HT-29 (cell line): ENCODE data around the gene ZFTA. TPM values are rescaled to one million over a fixed set of nuclear protein-coding genes. Genes with fewer than 3 reads are reported as not detected.
"Not testable (repeated sequence)": the region's sequence is repeated elsewhere in the genome, so short reads cannot be mapped to it uniquely, and the experiment has no call there.

Experiments
- DNase-seq: peaks from one replicate; pipeline ENCODE4 v3.0.0-alpha.2; 2015; ENCODE audit warnings: low spot score
- total RNA-seq: library from RNA; depleted of rRNA; stranded (reverse); fragments of >200 nt; shearing (Covaris generic); gene quantifications from 2 replicates; pipeline ENCODE4 v1.2.3, GENCODE V29; 2014; rRNA removed

ZFTA gene
- 22.1 and 35.2 TPM in 2 replicates for total RNA-seq

GRCh38 chr11:63768237-63769041 lies at the start of gene ZFTA:
Gene ZFTA, minus strand, starts transcription at chr11:63768775. Its CDS starts 153 bp downstream, at chr11:63768622.
- peak; percentile 65 for DNase-seq

GRCh38 chr11:63817758-63818498 lies 49.4 kb upstream of the ZFTA start:
- no peak for DNase-seq

GRCh38 chr11:63816732-63817131 lies 48.2 kb upstream of the ZFTA start:
- no peak for DNase-seq

- no peak for DNase-seq
These were observed 47.6 kb upstream of the ZFTA start for GRCh38 chr11:63816166-63816565.

- DNase-seq: no peak
These were observed 45.8 kb upstream of the ZFTA start for GRCh38 chr11:63814383-63814736.

- peak; percentile 45 for DNase-seq
These were observed 45.2 kb upstream of the ZFTA start for GRCh38 chr11:63813563-63814382.

- peak; percentile 66 for DNase-seq
These were observed 44.5 kb upstream of the ZFTA start, which contains the start of gene SPINDOC for GRCh38 chr11:63813035-63813562. Gene SPINDOC, plus strand, starts transcription at chr11:63813456. Its CDS starts 231 bp downstream, at chr11:63813687.

- DNase-seq: no peak
These were observed 42.9 kb upstream of the ZFTA start for GRCh38 chr11:63811522-63811921.

- DNase-seq: not testable (repeated sequence)
These were observed 41.8 kb upstream of the ZFTA start for GRCh38 chr11:63810383-63810782.

- DNase-seq: no peak
These were observed 37.4 kb upstream of the ZFTA start for GRCh38 chr11:63805844-63806415.

GRCh38 chr11:63804259-63804658 lies 35.7 kb upstream of the ZFTA start:
- DNase-seq: peak; percentile 92

- DNase-seq: peak; percentile 84
These were observed 34.3 kb upstream of the ZFTA start for GRCh38 chr11:63802637-63803414.

- DNase-seq: no peak
These were observed 32.3 kb upstream of the ZFTA start for GRCh38 chr11:63800921-63801320.

GRCh38 chr11:63795066-63795465 lies 26.5 kb upstream of the ZFTA start:
- DNase-seq: no peak

- no peak for DNase-seq
These were observed 24.6 kb upstream of the ZFTA start for GRCh38 chr11:63793161-63793560.

GRCh38 chr11:63791495-63792167 lies 23.1 kb upstream of the ZFTA start:
- DNase-seq: no peak

- no peak for DNase-seq
These were observed 17.2 kb upstream of the ZFTA start for GRCh38 chr11:63785823-63786222.

- DNase-seq: no peak
These were observed 15.5 kb upstream of the ZFTA start for GRCh38 chr11:63783925-63784592.

GRCh38 chr11:63782749-63783148 lies 14.2 kb upstream of the ZFTA start:
- DNase-seq: no peak
